ENCODE measurements around the gene PRIM1.

- TF ChIP-seq CTCF (IDR thresholded peaks at IDR 0.05) (no peak), POLR2AphosphoS5 (IDR thresholded peaks at IDR 0.05) (no peak)
Measured at GRCh38 chr12:56758728-56759262, 6.7 kb upstream of the PRIM1 start.

All from prostate gland (tissue), 2 donors.